Epithelial cell of proximal tubule (primary cell): ENCODE measurements around the gene GARIN3. TPM values are rescaled to one million over a fixed set of nuclear protein-coding genes. Genes with fewer than 3 reads are reported as not detected.
"Not testable (repeated sequence)": the region's sequence is repeated elsewhere in the genome, so short reads cannot be mapped to it uniquely, and the experiment has no call there.

Source experiments
- DNase-seq: peaks from one replicate; pipeline ENCODE4 v3.0.0-alpha.2; 2011; ENCODE audit warnings: low read depth
- H3K4me3 ChIP-seq: 2 replicates; pipeline ENCODE4 v1.5.1; 2011; ENCODE audit warnings: low read depth, mild to moderate bottlenecking, low read length
- CTCF ChIP-seq: conservative IDR thresholded peaks from 2 replicates; pipeline ENCODE4 v1.5.1; 2012; ENCODE audit warnings: low read depth, mild to moderate bottlenecking, low read length
- total RNA-seq: library from RNA; depleted of rRNA; stranded (reverse); fragments of >200 nt; gene quantifications from 2 replicates; pipeline ENCODE4 v1.2.3, GENCODE V29; 2015

Gene GARIN3
- total RNA-seq, 1 donor from 2014 or later = not detected

- no peak for TF ChIP-seq CTCF
- no peak for DNase-seq
- no peak overlapping the region for H3K4me3 ChIP-seq
These were observed 27.8 kb upstream of the GARIN3 start for GRCh38 chr5:157193699-157194424.

GRCh38 chr5:157189223-157189622 lies 23.2 kb upstream of the GARIN3 start:
- H3K4me3 ChIP-seq = no peak overlapping the region
- DNase-seq = no peak
- no peak for TF ChIP-seq CTCF

DNA sequence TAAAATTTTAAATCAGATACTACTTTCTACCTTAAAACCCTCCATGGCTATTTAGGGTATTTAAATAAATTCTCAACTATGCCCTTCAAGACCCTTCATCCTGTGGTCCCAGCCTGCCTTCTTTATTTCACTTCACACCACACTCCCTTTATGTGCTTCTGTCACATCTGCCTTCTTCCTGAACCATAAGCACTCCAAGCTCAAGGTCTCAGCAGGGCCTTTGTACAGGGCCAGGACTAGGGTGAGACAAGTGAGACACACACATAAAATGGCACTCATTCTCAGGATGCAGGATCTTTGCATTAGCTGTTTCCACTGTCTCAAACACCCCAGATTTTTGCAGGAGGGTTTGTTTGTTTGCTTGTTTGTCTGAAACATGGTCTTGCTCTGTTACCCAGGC lies 22.2 kb upstream of the GARIN3 start:
- no peak overlapping the region for H3K4me3 ChIP-seq
- TF ChIP-seq CTCF = no peak
- DNase-seq = no peak

DNA sequence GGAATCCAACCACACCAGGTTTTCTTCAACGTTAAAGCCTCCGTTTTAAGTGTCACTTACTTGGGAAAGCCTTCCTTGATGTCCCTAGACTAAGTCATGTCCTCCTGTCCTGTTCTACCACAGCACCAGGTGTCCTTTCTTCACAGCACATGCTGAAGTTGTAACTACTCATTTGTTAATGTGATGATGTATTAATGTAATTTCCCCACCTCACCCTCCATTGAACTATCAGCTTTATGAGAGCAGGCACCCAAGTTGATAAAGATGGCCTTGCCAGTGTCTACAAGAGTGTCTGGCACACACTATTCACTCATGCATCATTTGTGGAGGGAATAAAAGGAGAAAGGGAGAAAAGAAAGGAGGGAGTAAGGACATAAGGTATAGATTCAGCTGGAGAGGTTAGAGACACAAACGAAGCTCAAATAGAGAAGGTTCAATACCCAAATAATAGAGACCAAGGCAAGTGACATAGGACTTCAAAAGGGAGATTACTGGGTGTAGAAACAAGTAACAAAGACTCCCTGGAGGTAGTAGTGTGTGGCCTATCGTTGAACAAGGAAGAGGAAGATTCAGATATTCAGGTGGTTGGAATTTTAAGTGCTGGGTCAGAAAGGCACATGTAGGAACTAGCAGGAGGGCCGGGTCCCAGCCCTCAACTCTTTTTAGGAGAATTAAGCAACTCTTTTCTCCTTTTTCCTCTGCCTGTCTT lies 21.1 kb upstream of the GARIN3 start:
- no peak for TF ChIP-seq CTCF
- DNase-seq = no peak
- H3K4me3 ChIP-seq = no peak overlapping the region

DNA sequence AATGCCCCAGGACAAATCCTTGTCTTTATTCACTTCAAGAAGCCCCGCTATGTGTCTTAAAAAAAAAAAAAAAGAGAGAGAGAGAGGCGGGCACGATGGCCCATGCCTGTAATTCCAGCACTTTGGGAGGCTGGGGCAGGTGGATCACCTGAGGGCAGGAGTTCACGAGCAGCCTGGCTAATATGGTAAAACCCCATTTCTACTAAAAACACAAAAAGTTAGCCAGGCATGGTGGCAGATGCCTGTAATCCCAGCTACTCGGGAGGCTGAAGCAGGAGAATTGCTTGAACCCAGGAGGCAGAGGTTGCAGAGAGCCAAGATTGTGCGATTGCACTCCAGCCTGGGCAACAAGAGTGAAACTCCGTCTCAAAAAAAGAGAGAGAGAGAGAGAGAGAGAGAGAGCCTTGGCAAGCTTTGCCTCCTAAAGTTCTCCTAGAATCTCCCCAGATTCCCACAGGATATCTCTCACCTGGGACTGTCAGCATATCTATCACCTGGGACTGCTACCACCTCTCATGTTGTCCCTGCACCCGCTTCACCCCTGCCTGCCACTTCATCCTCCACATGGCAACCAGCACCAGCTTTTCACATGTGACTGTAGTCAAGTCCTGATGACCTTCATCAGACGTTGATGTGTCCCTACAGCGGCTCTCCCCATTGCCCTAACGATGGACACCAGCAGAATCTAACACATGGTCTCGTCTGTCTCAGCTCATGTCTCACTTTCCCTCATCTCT lies 20.4 kb upstream of the GARIN3 start:
- no peak for DNase-seq
- H3K4me3 ChIP-seq = no peak overlapping the region
- no peak for TF ChIP-seq CTCF

GRCh38 chr5:157185122-157185521 lies 19.1 kb upstream of the GARIN3 start:
- DNase-seq = not testable (repeated sequence)

GRCh38 chr5:157184117-157184670 lies 18.1 kb upstream of the GARIN3 start:
- no peak for TF ChIP-seq CTCF
- DNase-seq = no peak
- no peak overlapping the region for H3K4me3 ChIP-seq

More at GRCh38 chr5:157185122-157185521, 19.1 kb upstream of the GARIN3 start:
- not testable (repeated sequence) for H3K4me3 ChIP-seq
